Lower leg skin (tissue), 4 donors: ENCODE results near the gene CCDC51. TPM values are rescaled to one million over a fixed set of nuclear protein-coding genes. Genes with fewer than 3 reads are reported as not detected.
A peak's percentile ranks its signal among the peaks of the same experiment; 100 is the strongest.

Source experiments
- DNase-seq, 2 donors: peaks; one replicate each; pipeline ENCODE4 v3.0.0-alpha.2; 2019; ENCODE audit warnings: low spot score in 2 of 2
- H3K4me3 ChIP-seq: fragments of 200-600 bp; sonication (generic); 2 replicates; pipeline ENCODE4 v1.5.1; 2017; ENCODE audit warnings: mild to moderate bottlenecking, low read depth; ENCODE audit not compliant: poor library complexity, severe bottlenecking
- CTCF ChIP-seq, 3 donors: fragments of 450-650 bp; IDR thresholded peaks; one replicate each; pipeline ENCODE4 v1.5.1; 2016; ENCODE audit warnings: antibody characterized with exemption in 3 of 3, mild to moderate bottlenecking in 3 of 3, moderate library complexity in 2 of 3
- POLR2A ChIP-seq, 2 donors: fragments of 450-650 bp; IDR thresholded peaks; one replicate each; pipeline ENCODE4 v1.6.1; 2016 to 2017; ENCODE audit warnings: antibody characterized with exemption in 2 of 2, mild to moderate bottlenecking in 1 of 2, moderate library complexity in 1 of 2
- WGBS, 2 donors: methylation state at CpG; one replicate each; pipeline ENCODE4 v1.1.5; 2018; 5-methylcytosine and 5-hydroxymethylcytosine counted together
- intact Hi-C: fragments of 100-400 bp; cut with DNase I; formaldehyde crosslinking; loops from one replicate; pipeline ENCODE4 v1.15.0; 2023; ENCODE audit warnings: low total_unique reads
- total RNA-seq, 4 donors: library from RNA; depleted of rRNA; stranded (reverse); fragments of >200 nt; gene quantifications; one replicate each; pipeline ENCODE4 v1.1.0, GENCODE V29; 2016

Gene CCDC51
- total RNA-seq, 4 donors from 2014 or later = 6.7 to 17.1 (median 11.6) TPM

- H3K4me3 ChIP-seq = no peak overlapping the region
- TF ChIP-seq POLR2A (IDR thresholded peaks at IDR 0.05) (no peak), CTCF (IDR thresholded peaks at IDR 0.05) (no peak)
- intact Hi-C loops = no loop called here
- WGBS, 2 donors = 71% methylated on average over 17 to 19 of the region's 19 CpGs
- DNase-seq = peak in 1 of 2 donors; percentile 81
Measured at GRCh38 chr3:48412375-48413001, 27.4 kb downstream of the CCDC51 start.

GRCh38 chr3:48411606-48412374, 28.1 kb downstream of the CCDC51 start:
- TF ChIP-seq CTCF (IDR thresholded peaks at IDR 0.05) = no peak
- no peak for TF ChIP-seq POLR2A (IDR thresholded peaks at IDR 0.05)
- peak in 1 of 2 donors; percentile 80 for DNase-seq
- intact Hi-C loops = no loop called here
- 94% methylated on average over 9 to 10 of the region's 11 CpGs for WGBS, 2 donors
- no peak overlapping the region for H3K4me3 ChIP-seq

DNA sequence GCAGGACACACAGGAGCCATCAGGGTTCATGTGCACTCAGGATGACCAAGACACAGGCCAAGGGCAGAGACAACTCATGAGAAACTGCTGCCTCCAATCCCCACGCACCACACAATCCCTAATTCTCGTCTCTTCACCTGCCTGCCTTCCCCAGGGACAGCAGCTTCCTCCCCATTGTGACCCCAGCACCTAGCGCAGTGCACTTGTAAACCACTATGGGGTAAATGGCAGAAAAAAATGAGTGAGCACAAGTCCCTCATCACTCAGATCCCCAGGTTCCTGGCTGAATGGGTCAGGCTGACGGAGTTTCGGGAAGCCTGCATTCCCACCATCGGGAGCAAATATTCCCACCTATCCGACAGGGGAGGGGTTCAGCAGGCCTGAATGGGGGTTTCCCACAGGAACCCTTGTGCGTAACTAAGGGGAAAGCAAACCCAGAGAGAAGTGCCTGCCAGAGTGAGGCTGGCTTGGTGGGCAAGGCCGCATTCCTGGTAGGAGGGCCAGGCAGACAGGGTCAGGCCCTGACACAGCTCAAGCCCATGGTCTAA, 28.8 kb downstream of the CCDC51 start:
- no peak overlapping the region for H3K4me3 ChIP-seq
- DNase-seq = peak in 1 of 2 donors; percentile 65
- WGBS, 2 donors = 96 to 99% methylated on average over 8 to 9 of the region's 9 CpGs
- no peak for TF ChIP-seq POLR2A (IDR thresholded peaks at IDR 0.05)
- TF ChIP-seq CTCF (IDR thresholded peaks at IDR 0.05) = no peak
- intact Hi-C loops = no loop called here

DNA sequence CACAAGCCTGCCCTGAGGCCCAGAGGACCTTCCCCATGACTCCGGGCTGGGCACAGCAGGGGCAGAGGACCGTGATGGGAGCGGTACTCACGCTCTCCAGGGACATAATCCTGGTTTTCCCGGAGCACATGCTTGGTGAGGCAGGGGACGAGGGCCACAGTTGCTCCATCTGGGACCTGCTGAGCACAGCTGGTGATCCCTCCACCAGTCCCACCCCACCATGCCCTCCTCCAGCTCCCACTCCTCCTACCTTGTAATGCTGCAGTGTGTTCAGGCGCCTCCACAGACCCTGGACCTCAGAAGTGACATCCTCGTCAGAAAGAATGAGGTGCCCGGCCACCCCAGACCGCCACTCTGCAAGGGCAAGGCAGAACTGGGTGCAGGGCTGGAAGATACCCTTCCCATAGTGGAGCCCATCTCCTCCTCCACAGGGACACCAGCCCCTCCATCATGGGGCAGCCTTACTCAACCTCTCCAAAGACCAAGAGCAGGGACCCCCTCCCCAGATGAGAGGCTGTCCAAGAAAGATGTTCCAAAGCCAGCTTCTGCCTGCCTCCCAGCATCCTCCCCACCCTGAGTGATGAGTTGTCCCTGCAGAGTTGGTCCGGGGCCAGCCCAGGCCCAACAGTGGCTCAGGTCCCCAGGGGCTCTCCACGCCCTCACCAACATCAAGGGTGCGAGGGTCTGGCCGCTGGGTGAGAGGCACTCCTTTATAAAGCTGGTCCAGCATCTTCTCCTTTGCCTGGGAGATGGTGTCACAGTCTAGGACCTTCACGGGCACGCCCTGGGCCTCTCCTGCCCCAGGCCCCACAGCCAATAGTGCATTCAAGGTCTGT, 29.5 kb downstream of the CCDC51 start:
- intact Hi-C loops = no loop called here
- peak; percentile 12 to 79 for DNase-seq
- WGBS, 2 donors = 93 to 94% methylated on average over 15 of the region's 16 CpGs
- TF ChIP-seq CTCF (IDR thresholded peaks at IDR 0.05) (no peak), POLR2A (IDR thresholded peaks at IDR 0.05) (no peak)
- no peak overlapping the region for H3K4me3 ChIP-seq

- no peak for TF ChIP-seq POLR2A (IDR thresholded peaks at IDR 0.05)
- TF ChIP-seq CTCF (IDR thresholded peaks at IDR 0.05) = no peak
- peak in 1 of 2 donors; percentile 13 for DNase-seq
- no peak overlapping the region for H3K4me3 ChIP-seq
- intact Hi-C loops = no loop called here
- 92 to 93% methylated on average over 26 to 30 of the region's 31 CpGs for WGBS, 2 donors
Measured at GRCh38 chr3:48409291-48410201, 30.4 kb downstream of the CCDC51 start.
